ENCODE results near the gene DPH1. TPM values are rescaled to one million over a fixed set of nuclear protein-coding genes. Genes with fewer than 3 reads are reported as not detected.

Gene DPH1
- polyA plus RNA-seq, 1 experiment: 54.6 TPM

- Histone ChIP-seq H3K27me3 (ENCODE audit: control insufficient read depth, insufficient read depth, low read length) (peaks cover 2% of the 10 kb centered on the region), H3K4me3 (ENCODE audit: low read depth, low read length) (no peak overlapping the region), H3K36me3 (ENCODE audit: control insufficient read depth, insufficient read depth, low read length) (no peaks in the 10 kb centered on the region)
- CTCF ChIA-PET: interaction anchor here (0.7 to 1.9 kb wide), 2 partner anchors 87 to 423 kb away, joined by 3 to 5 read pairs; no protein-coding TSS in a partner anchor
- DNase-seq (ENCODE audit: low read depth): no peak
- POLR2A ChIA-PET: no interaction called here
- TF ChIP-seq CTCF (IDR thresholded peaks at IDR 0.05; ENCODE audit: insufficient read depth, low read depth, low read length): no peak
Measured at GRCh38 chr17:1995907-1996799, 33.8 kb upstream of the DPH1 start.

- no peaks in the 10 kb centered on the region for H3K36me3 ChIP-seq (ENCODE audit: control insufficient read depth, insufficient read depth, low read length)
- no peak for TF ChIP-seq CTCF (IDR thresholded peaks at IDR 0.05; ENCODE audit: insufficient read depth, low read depth, low read length)
- POLR2A ChIA-PET: no interaction called here
- CTCF ChIA-PET: interaction anchor here (1.5 to 1.9 kb wide), 2 partner anchors 83 to 88 kb away, joined by 3 to 5 read pairs; no protein-coding TSS in a partner anchor
- no peak for DNase-seq (ENCODE audit: low read depth)
- H3K4me3 ChIP-seq (ENCODE audit: low read depth, low read length): no peak overlapping the region
- H3K27me3 ChIP-seq (ENCODE audit: control insufficient read depth, insufficient read depth, low read length): peaks cover 2% of the 10 kb centered on the region
Measured at GRCh38 chr17:1996800-1997288, 33.1 kb upstream of the DPH1 start.

- CTCF ChIA-PET: interaction anchor here (1.5 kb wide), 1 partner anchor 83 kb away, joined by 3 read pairs; no protein-coding TSS in a partner anchor
- no peak for TF ChIP-seq CTCF (IDR thresholded peaks at IDR 0.05; ENCODE audit: insufficient read depth, low read depth, low read length)
- Histone ChIP-seq H3K36me3 (ENCODE audit: control insufficient read depth, insufficient read depth, low read length) (no peaks in the 10 kb centered on the region), H3K4me3 (ENCODE audit: low read depth, low read length) (no peak overlapping the region), H3K27me3 (ENCODE audit: control insufficient read depth, insufficient read depth, low read length) (peaks cover 2% of the 10 kb centered on the region)
- DNase-seq (ENCODE audit: low read depth): no peak
- POLR2A ChIA-PET: no interaction called here
Measured at GRCh38 chr17:1997289-1997926, 32.5 kb upstream of the DPH1 start.

GRCh38 chr17:1997927-1998742, 31.8 kb upstream of the DPH1 start:
- H3K27me3 ChIP-seq (ENCODE audit: control insufficient read depth, insufficient read depth, low read length): peaks cover 2% of the 10 kb centered on the region
- DNase-seq (ENCODE audit: low read depth): no peak
- H3K36me3 ChIP-seq (ENCODE audit: control insufficient read depth, insufficient read depth, low read length): no peaks in the 10 kb centered on the region
- TF ChIP-seq CTCF (IDR thresholded peaks at IDR 0.05; ENCODE audit: insufficient read depth, low read depth, low read length): no peak
- POLR2A ChIA-PET: no interaction called here
- H3K4me3 ChIP-seq (ENCODE audit: low read depth, low read length): no peak overlapping the region
- CTCF ChIA-PET: interaction anchor here (1.5 to 1.8 kb wide), 2 partner anchors 28 to 84 kb away, joined by 3 to 5 read pairs; no protein-coding TSS in a partner anchor
